Measurements from ENCODE around the gene SPACA6.

GRCh38 chr19:51676566-51677083 is 16.5 kb upstream of the SPACA6 start:
- TF ChIP-seq CTCF (IDR thresholded peaks at IDR 0.05) (no peak), POLR2A (IDR thresholded peaks at IDR 0.05; ENCODE audit: low read depth) (no peak), POLR2AphosphoS5 (IDR thresholded peaks at IDR 0.05) (no peak)

Data from esophagus muscularis mucosa (tissue), 3 donors.